Measurements from ENCODE around the gene RAG1. TPM values are rescaled to one million over a fixed set of nuclear protein-coding genes. Genes with fewer than 3 reads are reported as not detected.

The RAG1 gene
- total and polyA plus RNA-seq, 9 of the 15 experiments (the other 6 are each of a cell fraction or from before 2014, with no cell fraction given), result 0.49 to 2.5 (median 1.7) TPM

GRCh38 chr11:36577373-36577772 lies 9.6 kb downstream of the RAG1 start (continued):
- no peak for TF ChIP-seq JUND (IDR thresholded peaks at IDR 0.05; ENCODE audit: borderline replicate concordance, low read depth, low read length)
- no peak for TF ChIP-seq JUND (tag; IDR thresholded peaks at IDR 0.05; ENCODE audit: borderline replicate concordance, low read depth, low read length)
- TF ChIP-seq CBFB (CRISPR knock-in tag; IDR thresholded peaks at IDR 0.05), result no peak
- no peak for TF ChIP-seq MLLT1 (IDR thresholded peaks at IDR 0.05)
- no peak for TF ChIP-seq PML (IDR thresholded peaks at IDR 0.05; ENCODE audit: low read length)
- no peak for TF ChIP-seq TBL1XR1 (IDR thresholded peaks at IDR 0.05; ENCODE audit: low read length in 2 of 2)
- TF ChIP-seq FOXO4 (CRISPR knock-in tag; IDR thresholded peaks at IDR 0.05), result no peak
- TF ChIP-seq XRCC3 (IDR thresholded peaks at IDR 0.05), result no peak
- TF ChIP-seq PHF20 (IDR thresholded peaks at IDR 0.05; ENCODE audit: partially characterized antibody), result no peak

- CTCF ChIA-PET (ENCODE audit: low intra/inter-chr PET ratio), result no interaction called here
- peaks cover 0 to 3% of the 10 kb centered on the region in 2 experiments; a peak in 2 of 5 replicates for H3K27me3 ChIP-seq (ENCODE audit: control insufficient read depth in 2 of 2, insufficient read depth in 2 of 2, low read length in 2 of 2)
- no peaks in the 10 kb centered on the region for H3K4me1 ChIP-seq (replicated peaks in 1 of 2; ENCODE audit: control insufficient read depth in 2 of 2, insufficient read depth in 2 of 2, low read length in 2 of 2)
- no peaks in the 10 kb centered on the region; the same call in 2 of the 3 replicates for H3K36me3 ChIP-seq (ENCODE audit: control insufficient read depth, insufficient read depth, low read length)
- no peak overlapping the region for H3K4me2 ChIP-seq (ENCODE audit: insufficient read depth, low read length)
- FAIRE-seq, result no peak
- H2AFZ ChIP-seq (ENCODE audit: low read depth, low read length), result no peak overlapping the region
- H3K27ac ChIP-seq (ENCODE audit: extremely low read depth, low read depth, low read length), result no peak overlapping the region
- no TSS peak for BruUV-seq (replicated peaks)
- H3K9me3 ChIP-seq (replicated peaks; ENCODE audit: control insufficient read depth, insufficient read depth, low read depth, low read length), result no peaks in the 10 kb centered on the region
- in situ Hi-C loops (cut with MboI) (no loop called here), intact Hi-C loops (cut with micrococcal nuclease) (no loop called here)
- no peak for ATAC-seq
- no peak overlapping the region for H3K4me3 ChIP-seq
- WGBS (ENCODE audit: insufficient coverage, low coverage, missing lambda C conversion rate), result 0% methylated on average over 2 of the region's 2 CpGs
- no peaks in the 10 kb centered on the region for H3K79me2 ChIP-seq (ENCODE audit: control insufficient read depth, insufficient read depth, low read length)
- no peaks in the 10 kb centered on the region for H4K20me1 ChIP-seq (replicated peaks; ENCODE audit: control insufficient read depth, insufficient read depth, low read length)
- H3K9ac ChIP-seq (ENCODE audit: insufficient read depth in 1 of 2, low read depth in 2 of 2, low read length in 2 of 2), result no peak overlapping the region
- POLR2A ChIA-PET, result no interaction called here
- H3K9me1 ChIP-seq (ENCODE audit: control insufficient read depth, insufficient read depth, low read length), result no peaks in the 10 kb centered on the region
- TF ChIP-seq U2AF1 (optimal IDR thresholded peaks at IDR 0.05; ENCODE audit: low read depth, low read length), result no peak
- TF ChIP-seq SIRT6 (IDR thresholded peaks at IDR 0.05; ENCODE audit: low read depth, low read length), result no peak
- TF ChIP-seq RERE (CRISPR knock-in tag; IDR thresholded peaks at IDR 0.05; ENCODE audit: borderline replicate concordance), result no peak
- no peak for TF ChIP-seq SIN3A (IDR thresholded peaks at IDR 0.05; ENCODE audit: borderline replicate concordance in 2 of 2, control insufficient read depth in 1 of 2, low read depth in 2 of 2, low read length in 2 of 2)
- no peak for TF ChIP-seq NFIX (CRISPR knock-in tag; IDR thresholded peaks at IDR 0.05; ENCODE audit: low read depth)
- no peak for DNase-seq (ENCODE audit: extremely low read depth in 1 of 4, low spot score in 3 of 4)
These were observed 10.1 kb downstream of the RAG1 start for GRCh38 chr11:36577859-36578258.

Measured in K562 (cell line).